GM23248 (cell line): ENCODE results near the gene RNPEP. TPM values are rescaled to one million over a fixed set of nuclear protein-coding genes. Genes with fewer than 3 reads are reported as not detected.

Source experiments
- DNase-seq: peaks from one replicate; pipeline ENCODE4 v3.0.0-alpha.2; 2015
- H2AFZ ChIP-seq: fragments of 200-600 bp; sonication (generic); 2 replicates; pipeline ENCODE4 v1.6.1; 2016; ENCODE audit warnings: antibody characterized with exemption
- H3F3A ChIP-seq: fragments of 200-600 bp; sonication (generic); 2 replicates; pipeline ENCODE4 v1.6.1; 2016; ENCODE audit warnings: mild to moderate bottlenecking, antibody characterized with exemption, mixed run types; ENCODE audit not compliant: insufficient read depth
- H3K27ac ChIP-seq: fragments of 200-600 bp; sonication (generic); 2 replicates; pipeline ENCODE4 v1.5.1; 2016; ENCODE audit warnings: mild to moderate bottlenecking
- H3K27me3 ChIP-seq: fragments of 200-600 bp; sonication (generic); replicated peaks from 2 replicates; pipeline ENCODE4 v1.6.1; 2016; ENCODE audit warnings: mild to moderate bottlenecking; ENCODE audit not compliant: insufficient read depth
- H3K36me3 ChIP-seq: fragments of 200-600 bp; sonication (generic); 2 replicates; pipeline ENCODE4 v1.6.1; 2016; ENCODE audit warnings: low read depth, mild to moderate bottlenecking
- H3K4me1 ChIP-seq: fragments of 200-600 bp; sonication (generic); 2 replicates; pipeline ENCODE4 v1.6.1; 2016; ENCODE audit warnings: mild to moderate bottlenecking; ENCODE audit not compliant: insufficient read depth
- H3K4me2 ChIP-seq: fragments of 200-600 bp; sonication (generic); one replicate; pipeline ENCODE4 v1.6.1; 2016; ENCODE audit warnings: mild to moderate bottlenecking; ENCODE audit not compliant: unreplicated experiment
- H3K4me3 ChIP-seq: fragments of 200-600 bp; sonication (generic); 2 replicates; pipeline ENCODE4 v1.5.1; 2016; ENCODE audit warnings: mild to moderate bottlenecking
- H3K79me2 ChIP-seq: fragments of 200-600 bp; sonication (generic); 2 replicates; pipeline ENCODE4 v1.6.1; 2016; ENCODE audit warnings: mild to moderate bottlenecking; ENCODE audit not compliant: insufficient read depth
- H3K9ac ChIP-seq: fragments of 200-600 bp; sonication (generic); 2 replicates; pipeline ENCODE4 v1.6.1; 2016; ENCODE audit warnings: mild to moderate bottlenecking
- H3K9me2 ChIP-seq: fragments of 200-600 bp; sonication (generic); 2 replicates; pipeline ENCODE4 v1.6.1; 2016; ENCODE audit warnings: mixed run types, mild to moderate bottlenecking, moderate library complexity; ENCODE audit not compliant: insufficient read depth
- H3K9me3 ChIP-seq: fragments of 200-600 bp; sonication (generic); one replicate; pipeline ENCODE4 v1.6.1; 2017; ENCODE audit warnings: low read depth
- H4K20me1 ChIP-seq: fragments of 200-600 bp; sonication (generic); 2 replicates; pipeline ENCODE4 v1.6.0; 2016; ENCODE audit not compliant: insufficient read depth
- EZH2 ChIP-seq: fragments of 200-600 bp; sonication (generic); IDR thresholded peaks from 2 replicates; pipeline ENCODE4 v1.6.1; 2018; ENCODE audit warnings: antibody characterized with exemption, mild to moderate bottlenecking; ENCODE audit not compliant: insufficient read depth, poor library complexity, severe bottlenecking
- EZH2phosphoT487 ChIP-seq: fragments of 200-600 bp; sonication (generic); IDR thresholded peaks from 2 replicates; pipeline ENCODE4 v1.6.1; 2018; ENCODE audit warnings: antibody characterized with exemption, moderate library complexity, mild to moderate bottlenecking, low read depth; ENCODE audit not compliant: insufficient read depth
- WGBS, 2 experiments: methylation state at CpG; one replicate each; pipeline ENCODE4 v1.1.6; 2015 to 2017; ENCODE audit warnings: low lambda C conversion rate in 2 of 2, low coverage in 1 of 2; ENCODE audit errors: missing lambda C conversion rate in 2 of 2; 5-methylcytosine and 5-hydroxymethylcytosine counted together
- in situ Hi-C: fragments of 300-500 bp; cut with MboI; formaldehyde crosslinking; loops from 2 replicates; pipeline ENCODE4 v1.15.0; 2020
- polyA plus RNA-seq: library from polyadenylated mRNA; unstranded; fragments of >200 nt; fragmentation: Nextera tagmentation; extraction: Ambion mirVana; gene quantifications from 2 replicates; pipeline ENCODE4 v1.2.1, GENCODE V29; 2016
- total RNA-seq: library from RNA; depleted of rRNA; stranded (reverse); fragments of >200 nt; shearing (Covaris generic); gene quantifications from 2 replicates; pipeline ENCODE4 v1.2.3, GENCODE V29; 2014

The RNPEP gene
- total and polyA plus RNA-seq, 2 experiments from 2014 or later: 68.6 to 80.5 TPM

GRCh38 chr1:202034683-202035462 lies 52.4 kb downstream of the RNPEP start:
- Histone ChIP-seq H3F3A (peaks cover 1% of the 10 kb centered on the region), H3K9ac (peak overlapping the region; percentile 34), H3K4me2 (peak overlapping the region; percentile 58), H3K79me2 (no peaks in the 10 kb centered on the region), H3K36me3 (no peaks in the 10 kb centered on the region), H2AFZ (peak overlapping the region; percentile 1; the same call in 1 of the 2 replicates), H3K4me1 (peaks cover 11% of the 10 kb centered on the region), H4K20me1 (no peaks in the 10 kb centered on the region), H3K27ac (no peak overlapping the region), H3K4me3 (no peak overlapping the region), H3K9me3 (no peaks in the 10 kb centered on the region), H3K9me2 (no peaks in the 10 kb centered on the region), H3K27me3 (0 out of 2 replicates have a peak, but pooled peaks cover 1% of the 10 kb centered on the region)
- WGBS, 2 experiments: 42% methylated on average over 20 of the region's 20 CpGs
- peak; percentile 98 for DNase-seq
- in situ Hi-C loops: no loop called here
- TF ChIP-seq EZH2phosphoT487 (no peak), EZH2 (no peak)

GRCh38 chr1:202036595-202037387 lies 54.3 kb downstream of the RNPEP start:
- peaks cover 11% of the 10 kb centered on the region for H3K4me1 ChIP-seq
- TF ChIP-seq EZH2 (no peak), EZH2phosphoT487 (no peak)
- in situ Hi-C loops: no loop called here
- no peak overlapping the region for H3K4me3 ChIP-seq
- H3K79me2 ChIP-seq: no peaks in the 10 kb centered on the region
- H2AFZ ChIP-seq: no peak overlapping the region
- H3K4me2 ChIP-seq: no peak overlapping the region
- H3K9ac ChIP-seq: no peak overlapping the region
- 84 to 86% methylated on average over 9 of the region's 9 CpGs for WGBS, 2 experiments
- no peaks in the 10 kb centered on the region for H3F3A ChIP-seq
- no peaks in the 10 kb centered on the region for H3K9me3 ChIP-seq
- no peaks in the 10 kb centered on the region for H3K27me3 ChIP-seq
- no peaks in the 10 kb centered on the region for H4K20me1 ChIP-seq
- H3K9me2 ChIP-seq: no peaks in the 10 kb centered on the region
- H3K36me3 ChIP-seq: no peaks in the 10 kb centered on the region
- H3K27ac ChIP-seq: no peak overlapping the region
- DNase-seq: no peak

- WGBS, 2 experiments: 73 to 83% methylated on average over 4 of the region's 4 CpGs
Observed at GRCh38 chr1:202037706-202038296, 55.4 kb downstream of the RNPEP start.

GRCh38 chr1:202038688-202039346 lies 56.4 kb downstream of the RNPEP start:
- H3K9me2 ChIP-seq: no peaks in the 10 kb centered on the region
- H3K9ac ChIP-seq: no peak overlapping the region
- no peak for DNase-seq
- no peak overlapping the region for H3K27ac ChIP-seq
- H3K27me3 ChIP-seq: no peaks in the 10 kb centered on the region
- no peaks in the 10 kb centered on the region for H3F3A ChIP-seq
- H3K4me3 ChIP-seq: no peak overlapping the region
- no peaks in the 10 kb centered on the region for H4K20me1 ChIP-seq
- TF ChIP-seq EZH2 (no peak), EZH2phosphoT487 (no peak)
- H3K36me3 ChIP-seq: no peaks in the 10 kb centered on the region
- H3K9me3 ChIP-seq: no peaks in the 10 kb centered on the region
- no peak overlapping the region for H3K4me2 ChIP-seq
- in situ Hi-C loops: no loop called here
- H3K79me2 ChIP-seq: no peaks in the 10 kb centered on the region
- no peak overlapping the region for H2AFZ ChIP-seq
- H3K4me1 ChIP-seq: peaks cover 11% of the 10 kb centered on the region
- WGBS, 2 experiments: 84 to 90% methylated on average over 2 of the region's 2 CpGs

More at GRCh38 chr1:202037706-202038296, 55.4 kb downstream of the RNPEP start:
- H4K20me1 ChIP-seq: no peaks in the 10 kb centered on the region
- no peaks in the 10 kb centered on the region for H3F3A ChIP-seq
- H3K27ac ChIP-seq: no peak overlapping the region
- no peak overlapping the region for H3K9ac ChIP-seq
- H3K79me2 ChIP-seq: no peaks in the 10 kb centered on the region
- no peaks in the 10 kb centered on the region for H3K9me2 ChIP-seq
- TF ChIP-seq EZH2phosphoT487: no peak
- peaks cover 11% of the 10 kb centered on the region for H3K4me1 ChIP-seq
- no peak overlapping the region for H2AFZ ChIP-seq
- H3K4me3 ChIP-seq: no peak overlapping the region
- H3K4me2 ChIP-seq: no peak overlapping the region
- DNase-seq: no peak
- H3K27me3 ChIP-seq: no peaks in the 10 kb centered on the region
- no peaks in the 10 kb centered on the region for H3K36me3 ChIP-seq
- in situ Hi-C loops: no loop called here
- H3K9me3 ChIP-seq: no peaks in the 10 kb centered on the region
